Forelimb muscle (tissue), 1 donor: ENCODE results near the gene FPGS. TPM values are rescaled to one million over a fixed set of nuclear protein-coding genes. Genes with fewer than 3 reads are reported as not detected.
"Not testable (repeated sequence)": the region's sequence is repeated elsewhere in the genome, so short reads cannot be mapped to it uniquely, and the experiment has no call there.

Experiments
- DNase-seq: peaks from one replicate; pipeline ENCODE4 v3.0.0-alpha.2; 2013; ENCODE audit warnings: low read depth
- polyA plus RNA-seq: library from polyadenylated mRNA; unstranded; fragments of 120-200 nt; gene quantifications from one replicate; pipeline ENCODE4 v1.2.1, GENCODE V29; 2013; ENCODE audit not compliant: insufficient read length

Gene FPGS, protein sequence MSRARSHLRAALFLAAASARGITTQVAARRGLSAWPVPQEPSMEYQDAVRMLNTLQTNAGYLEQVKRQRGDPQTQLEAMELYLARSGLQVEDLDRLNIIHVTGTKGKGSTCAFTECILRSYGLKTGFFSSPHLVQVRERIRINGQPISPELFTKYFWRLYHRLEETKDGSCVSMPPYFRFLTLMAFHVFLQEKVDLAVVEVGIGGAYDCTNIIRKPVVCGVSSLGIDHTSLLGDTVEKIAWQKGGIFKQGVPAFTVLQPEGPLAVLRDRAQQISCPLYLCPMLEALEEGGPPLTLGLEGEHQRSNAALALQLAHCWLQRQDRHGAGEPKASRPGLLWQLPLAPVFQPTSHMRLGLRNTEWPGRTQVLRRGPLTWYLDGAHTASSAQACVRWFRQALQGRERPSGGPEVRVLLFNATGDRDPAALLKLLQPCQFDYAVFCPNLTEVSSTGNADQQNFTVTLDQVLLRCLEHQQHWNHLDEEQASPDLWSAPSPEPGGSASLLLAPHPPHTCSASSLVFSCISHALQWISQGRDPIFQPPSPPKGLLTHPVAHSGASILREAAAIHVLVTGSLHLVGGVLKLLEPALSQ
- 39.5 TPM for polyA plus RNA-seq

GRCh38 chr9:127802576-127803443 is at the start of gene FPGS:
TSS of gene FPGS (plus strand) at chr9:127802882. CDS start at chr9:127802925, 43 bp downstream.
- no peak for DNase-seq

DNA sequence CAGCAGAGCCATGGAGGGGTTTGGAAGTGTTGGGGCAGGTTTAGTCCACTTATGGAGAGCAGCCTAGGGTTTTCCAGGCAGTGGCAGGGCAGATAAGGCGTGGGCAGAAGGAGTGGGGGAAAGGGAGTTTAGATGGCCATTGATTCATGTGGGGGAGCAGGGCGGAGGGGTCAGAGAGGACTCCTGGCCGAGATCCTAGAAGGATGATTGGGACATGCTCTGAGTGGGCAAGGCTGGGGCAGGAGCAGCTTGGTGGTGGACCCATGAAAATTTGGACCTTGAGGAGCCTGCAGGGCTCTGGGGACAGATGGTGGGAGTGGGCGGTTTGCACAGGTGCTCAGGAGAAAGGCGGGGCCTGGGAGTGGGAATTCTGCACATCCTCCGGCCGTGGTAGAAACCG is 49.5 kb upstream of the FPGS start:
- no peak for DNase-seq

DNA sequence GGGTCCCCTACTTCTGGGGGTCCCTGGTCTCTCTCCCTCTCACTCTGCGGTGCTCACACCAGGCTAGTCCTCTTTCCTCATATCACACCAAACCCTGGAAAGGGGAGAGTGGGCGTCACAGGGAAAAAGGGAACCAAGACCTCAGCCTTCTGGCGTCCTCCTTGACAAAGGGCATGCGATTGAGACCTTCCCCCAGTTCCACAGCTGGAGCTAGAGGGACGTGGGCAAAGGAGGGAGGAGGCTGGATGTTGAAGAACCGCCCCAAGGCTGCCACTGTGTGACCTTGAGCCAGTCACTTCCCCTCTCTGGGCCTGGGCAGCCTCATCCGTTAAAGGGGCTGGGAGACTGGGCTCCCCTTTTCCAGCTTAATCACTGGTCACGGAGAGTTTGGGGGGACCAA is 49.1 kb upstream of the FPGS start:
- DNase-seq: no peak

GRCh38 chr9:127754099-127755060 is 48.3 kb upstream of the FPGS start:
- no peak for DNase-seq

GRCh38 chr9:127755061-127756060 is 47.3 kb upstream of the FPGS start:
- DNase-seq: no peak

GRCh38 chr9:127756233-127756632 is 46.4 kb upstream of the FPGS start:
- no peak for DNase-seq

DNA sequence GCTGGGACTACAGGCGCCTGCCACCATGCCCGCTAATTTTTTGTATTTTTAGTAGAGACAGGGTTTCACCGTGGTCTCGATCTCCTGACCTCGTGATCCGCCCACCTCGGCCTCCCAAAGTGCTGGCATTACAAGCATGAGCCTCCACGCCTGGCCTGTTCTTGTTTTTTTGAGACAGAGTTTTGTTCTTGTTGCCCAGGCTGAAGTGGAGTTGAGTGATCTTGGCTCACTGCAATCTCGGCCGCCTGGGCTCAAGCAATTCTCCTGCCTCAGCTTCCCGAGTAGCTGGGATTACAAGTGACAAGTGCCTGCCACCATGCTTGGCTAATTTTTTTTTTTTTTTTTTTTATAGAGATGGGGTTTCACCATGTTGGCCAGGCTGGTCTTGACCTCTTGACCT is 45.9 kb upstream of the FPGS start:
- not testable (repeated sequence) for DNase-seq

DNA sequence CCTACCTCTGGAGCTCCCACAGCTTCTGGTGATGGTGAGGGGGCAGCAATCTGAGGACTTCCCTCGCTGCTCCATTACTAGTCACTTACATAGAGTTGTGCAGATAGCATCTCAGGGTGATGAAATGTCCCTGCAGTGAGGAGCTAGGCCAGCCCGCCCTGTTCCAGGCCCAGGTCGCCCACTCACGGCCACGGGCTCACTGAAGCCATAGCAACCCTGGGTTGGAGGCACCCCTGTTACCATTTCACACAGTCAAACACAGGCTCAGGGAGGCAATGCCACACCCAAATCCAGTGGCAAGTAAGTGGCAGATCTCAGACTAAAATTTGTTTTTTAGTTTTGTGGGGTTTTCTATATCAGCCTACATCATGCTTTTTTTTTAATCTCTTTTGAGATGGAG is 43.8 kb upstream of the FPGS start:
- no peak for DNase-seq

DNA sequence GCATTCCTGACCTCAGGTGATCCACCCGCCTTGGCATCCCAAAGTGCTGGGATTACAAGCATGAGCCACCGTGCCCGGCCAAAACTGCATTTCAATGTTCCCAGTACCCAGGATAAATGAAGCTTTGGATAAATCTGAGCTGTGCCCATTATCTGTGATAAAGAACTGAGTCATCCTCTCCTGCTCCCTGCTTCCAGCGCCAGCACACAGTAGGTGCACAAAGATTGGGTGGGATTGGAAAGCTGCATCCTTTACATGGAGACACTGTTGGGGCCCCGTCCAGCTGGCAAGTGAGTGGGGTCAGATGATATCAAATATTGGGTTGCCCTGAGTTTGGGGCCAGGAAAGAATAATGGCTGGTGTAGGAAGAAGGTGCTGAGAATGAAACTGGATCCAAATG is 41.6 kb upstream of the FPGS start:
- no peak for DNase-seq

GRCh38 chr9:127761491-127761956 is 41.2 kb upstream of the FPGS start:
- DNase-seq: no peak

GRCh38 chr9:127762111-127762676 is 40.5 kb upstream of the FPGS start:
- no peak for DNase-seq

DNA sequence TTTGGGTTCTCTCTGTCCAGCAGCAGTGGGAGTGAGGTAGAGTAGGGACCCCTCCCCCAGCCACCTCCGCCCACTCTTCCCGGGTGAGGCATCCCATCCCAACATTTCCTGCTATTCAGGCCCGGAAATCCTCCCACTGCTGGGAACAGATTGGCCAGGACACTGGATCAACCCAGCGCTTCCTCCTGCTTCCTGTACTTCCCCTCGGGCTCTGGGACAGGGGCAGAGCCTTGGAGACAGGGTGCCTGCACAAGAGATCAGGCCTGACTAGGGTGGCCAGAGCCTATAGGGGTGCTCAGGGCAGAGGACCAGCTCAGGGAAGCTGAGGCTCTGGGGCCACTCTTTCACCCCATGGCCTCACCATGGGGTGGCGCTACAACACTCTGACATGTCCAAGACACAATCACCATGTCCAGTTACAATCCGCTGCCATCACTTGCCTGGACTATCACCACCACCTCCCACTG is 38.7 kb upstream of the FPGS start:
- no peak for DNase-seq

DNA sequence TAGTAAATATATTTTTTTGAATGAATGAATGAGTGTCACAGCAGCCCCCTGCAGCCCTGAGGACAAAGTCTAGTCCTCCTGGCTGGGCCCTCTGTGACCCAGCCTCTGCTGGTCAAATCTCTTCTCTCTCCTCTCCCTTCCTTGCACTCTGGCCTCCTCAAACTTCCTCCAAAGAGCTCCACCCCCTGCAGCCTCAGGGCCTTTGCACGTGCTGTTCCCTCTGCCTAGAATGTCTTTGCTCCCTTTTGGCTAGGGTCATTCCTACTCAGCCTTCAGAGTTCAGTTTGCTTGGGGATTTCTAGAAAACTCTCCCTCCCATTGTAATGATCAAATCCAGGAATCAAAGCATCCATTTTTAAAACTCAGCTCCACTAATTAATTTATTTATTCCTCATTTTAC is 37.3 kb upstream of the FPGS start:
- DNase-seq: no peak

DNA sequence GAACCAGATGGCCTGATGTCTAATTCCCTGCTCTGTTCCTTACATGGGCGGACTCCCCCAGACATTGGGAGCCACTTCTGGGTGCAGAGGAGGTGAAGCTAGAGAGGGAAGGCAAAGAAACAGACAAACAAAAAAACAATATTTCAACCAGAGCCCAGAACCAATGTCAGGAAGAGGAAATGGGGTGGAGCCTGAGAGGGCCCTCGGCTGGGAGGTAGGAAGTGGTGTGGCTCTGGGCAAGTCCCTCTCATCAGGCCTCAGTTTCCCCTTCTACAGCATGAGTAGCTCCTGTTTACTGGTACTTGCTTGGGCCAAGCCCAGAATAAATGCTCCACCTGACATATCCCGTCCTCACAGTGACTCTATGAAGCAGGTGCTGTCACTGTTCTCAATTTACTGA is 35.3 kb upstream of the FPGS start:
- no peak for DNase-seq

DNA sequence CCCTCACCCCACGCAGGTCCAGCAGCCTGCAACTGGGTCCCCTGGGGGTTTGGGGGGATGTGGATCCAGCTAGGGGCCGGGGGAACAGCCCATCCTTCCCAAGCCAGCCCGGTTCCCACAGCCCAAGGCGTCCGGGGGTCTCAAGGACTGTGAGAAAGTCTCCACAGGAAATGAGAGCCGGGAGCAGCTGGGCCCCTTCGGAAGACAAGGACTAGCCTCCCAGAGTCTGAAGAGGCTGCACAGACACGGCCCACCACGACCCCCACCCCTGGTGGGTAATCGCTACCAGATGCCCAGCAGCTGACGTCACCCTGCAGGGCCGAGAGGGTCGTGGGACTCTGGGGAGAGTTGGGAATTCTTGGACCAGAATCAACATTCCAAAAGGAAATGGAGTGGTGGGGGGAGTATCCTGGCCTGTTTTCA is 34.8 kb upstream of the FPGS start:
- no peak for DNase-seq

DNA sequence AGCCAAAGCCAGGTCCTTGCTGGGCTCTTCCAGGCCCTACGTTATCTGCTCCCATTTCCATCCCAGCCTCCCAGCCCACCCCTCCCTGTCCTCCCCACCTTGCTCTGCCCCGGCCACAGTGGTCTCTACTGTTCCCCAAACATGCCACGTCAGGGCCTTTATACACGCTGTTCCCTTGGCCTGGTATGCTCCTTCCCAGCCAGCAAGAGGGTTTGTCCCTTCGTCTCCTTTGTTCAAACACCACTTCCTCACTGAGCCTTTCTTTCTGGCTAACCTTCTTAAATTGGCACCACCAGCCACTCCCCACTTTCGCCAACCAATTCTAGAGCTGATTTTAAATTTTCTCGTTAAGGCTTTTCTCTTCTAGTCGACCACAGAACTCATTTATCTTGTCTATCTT is 34.0 kb upstream of the FPGS start:
- DNase-seq: no peak

DNA sequence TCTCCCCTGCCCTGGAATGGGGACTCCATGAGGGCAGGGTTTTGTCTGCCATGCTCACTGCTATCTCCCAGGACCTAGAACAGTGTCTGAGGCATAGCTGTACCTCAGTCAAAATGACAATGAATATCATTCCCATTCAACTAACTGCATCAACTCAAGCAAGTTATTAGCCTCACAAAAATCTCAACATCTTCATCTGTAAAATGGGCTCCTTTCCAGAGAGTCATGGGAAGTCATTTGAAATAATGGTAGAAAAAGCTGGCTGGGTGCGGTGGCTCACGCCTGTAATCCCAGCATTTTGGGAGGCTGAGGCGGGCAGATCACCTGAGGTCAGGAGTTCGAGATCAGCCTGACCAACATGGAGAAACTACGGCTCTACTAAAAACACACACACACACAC is 33.6 kb upstream of the FPGS start:
- DNase-seq: no peak

DNA sequence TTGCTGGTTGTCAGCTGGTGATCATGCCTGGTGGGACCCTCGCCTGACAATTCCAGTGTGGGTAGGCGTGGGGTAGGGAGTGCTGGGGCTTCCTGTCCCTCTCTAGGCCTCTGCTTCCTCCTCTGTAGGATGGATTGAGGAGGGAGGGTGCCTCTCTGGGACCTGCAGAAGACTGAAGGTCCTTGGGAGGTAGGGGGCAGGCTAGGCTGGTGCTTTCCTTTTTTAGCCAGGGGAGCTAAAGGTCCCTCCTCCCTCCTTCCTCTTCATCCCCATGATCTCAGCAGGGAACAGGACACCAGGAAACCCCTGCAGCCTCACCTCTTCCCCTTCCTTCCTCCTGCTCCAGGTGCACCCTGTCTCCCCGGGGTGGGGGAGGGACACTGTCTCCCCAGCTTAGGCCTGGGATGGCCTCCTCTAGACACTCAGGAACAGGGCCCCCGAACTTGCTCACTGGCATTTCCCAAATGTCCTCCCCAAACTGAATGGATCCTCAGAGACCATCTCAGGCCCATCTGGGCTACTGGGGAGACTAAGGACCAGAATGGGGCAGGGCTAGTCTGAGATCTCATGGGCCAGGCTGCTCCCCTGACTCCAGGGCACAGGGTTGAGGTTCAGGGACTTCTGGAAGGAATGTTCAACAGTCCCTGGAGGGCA is 32.6 kb upstream of the FPGS start:
- DNase-seq: no peak

GRCh38 chr9:127770583-127770904 is 32.1 kb upstream of the FPGS start:
- no peak for DNase-seq
